Liver (tissue), 9 donors: ENCODE results near the gene POU3F3. TPM values are rescaled to one million over a fixed set of nuclear protein-coding genes. Genes with fewer than 3 reads are reported as not detected.

ENCODE experiments used
- DNase-seq: peaks from one replicate; pipeline ENCODE4 v3.0.0-alpha.2; 2017; ENCODE audit warnings: low spot score
- H3K27ac ChIP-seq, 2 donors: one replicate each; pipeline ENCODE4 v1.7.0; 2013; ENCODE audit warnings: inconsistent platforms in 2 of 2, low read length in 2 of 2, control low read depth in 1 of 2, low read depth in 1 of 2, mild to moderate bottlenecking in 1 of 2
- H3K27me3 ChIP-seq, 4 donors: one replicate each; pipeline versions ENCODE4 v1.6.1 to v1.7.0; 2013; ENCODE audit warnings: low read length in 3 of 4, inconsistent platforms in 1 of 4, mild to moderate bottlenecking in 1 of 4, moderate library complexity in 1 of 4; ENCODE audit not compliant: control insufficient read depth in 4 of 4, insufficient read depth in 4 of 4
- H3K36me3 ChIP-seq, 4 donors: one replicate each; pipeline versions ENCODE4 v1.6.1 to v1.7.0; 2013; ENCODE audit warnings: low read length in 3 of 4, mild to moderate bottlenecking in 3 of 4, low read depth in 1 of 4, moderate library complexity in 1 of 4; ENCODE audit not compliant: control insufficient read depth in 4 of 4, insufficient read depth in 3 of 4
- H3K4me1 ChIP-seq, 4 donors: one replicate each; pipeline versions ENCODE4 v1.6.1 to v1.7.0; 2013; ENCODE audit warnings: low read length in 3 of 4, mild to moderate bottlenecking in 3 of 4, moderate library complexity in 1 of 4; ENCODE audit not compliant: control insufficient read depth in 4 of 4, insufficient read depth in 4 of 4
- H3K4me3 ChIP-seq, 3 donors: one replicate each; pipeline versions ENCODE4 v1.6.1 to v1.7.0; 2013; ENCODE audit warnings: low read length in 3 of 3, control low read depth in 1 of 3, low read depth in 1 of 3, mild to moderate bottlenecking in 1 of 3
- H3K9ac ChIP-seq, 2 donors: one replicate each; pipeline ENCODE4 v1.7.0; 2013; ENCODE audit warnings: low read length in 2 of 2, mild to moderate bottlenecking in 2 of 2, moderate library complexity in 2 of 2, control low read depth in 1 of 2, low read depth in 1 of 2
- H3K9me3 ChIP-seq, 4 donors: one replicate each; pipeline versions ENCODE4 v1.6.1 to v1.7.0; 2013; ENCODE audit warnings: low read length in 3 of 4; ENCODE audit not compliant: control insufficient read depth in 4 of 4
- EGR1 ChIP-seq, 2 donors: IDR thresholded peaks; 2 replicates each; pipeline ENCODE4 v1.6.1; 2016 to 2018; ENCODE audit warnings: antibody characterized with exemption in 2 of 2, low read depth in 2 of 2
- FOXA1 ChIP-seq: IDR thresholded peaks from 2 replicates; pipeline ENCODE4 v1.6.1; 2016; ENCODE audit warnings: antibody characterized with exemption
- FOXA2 ChIP-seq: IDR thresholded peaks from 2 replicates; pipeline ENCODE4 v1.6.1; 2016; ENCODE audit warnings: antibody characterized with exemption
- GABPA ChIP-seq, 2 donors: IDR thresholded peaks in 1 of 2; conservative IDR thresholded peaks in 1 of 2; 2 replicates each; pipeline ENCODE4 v1.6.1; 2016; ENCODE audit warnings: antibody characterized with exemption in 2 of 2, mild to moderate bottlenecking in 1 of 2, moderate library complexity in 1 of 2
- HNF4A ChIP-seq, 2 donors: conservative IDR thresholded peaks; 2 replicates each; pipeline ENCODE4 v1.6.1; 2016; ENCODE audit warnings: antibody characterized with exemption in 2 of 2, mild to moderate bottlenecking in 2 of 2
- HNF4G ChIP-seq: IDR thresholded peaks from 2 replicates; pipeline ENCODE4 v1.6.1; 2016; ENCODE audit warnings: antibody characterized with exemption
- JUND ChIP-seq, 2 donors: IDR thresholded peaks; 2 replicates each; pipeline ENCODE4 v1.6.1; 2016; ENCODE audit warnings: antibody characterized with exemption in 2 of 2
- NR2F2 ChIP-seq: IDR thresholded peaks from 2 replicates; pipeline ENCODE4 v1.6.1; 2016; ENCODE audit warnings: antibody characterized with exemption
- RAD21 ChIP-seq, 2 donors: IDR thresholded peaks; 2 replicates each; pipeline ENCODE4 v1.6.1; 2016; ENCODE audit warnings: antibody characterized with exemption in 2 of 2, mild to moderate bottlenecking in 2 of 2
- RXRA ChIP-seq, 2 donors: IDR thresholded peaks; 2 replicates each; pipeline ENCODE4 v1.6.1; 2017 to 2018; ENCODE audit warnings: antibody characterized with exemption in 2 of 2, mild to moderate bottlenecking in 1 of 2
- SP1 ChIP-seq: IDR thresholded peaks from 2 replicates; pipeline ENCODE4 v1.6.1; 2018; ENCODE audit warnings: antibody characterized with exemption, mild to moderate bottlenecking
- TAF1 ChIP-seq: conservative IDR thresholded peaks from 2 replicates; pipeline ENCODE4 v1.6.1; 2016; ENCODE audit warnings: antibody characterized with exemption, mild to moderate bottlenecking
- YY1 ChIP-seq: IDR thresholded peaks from 2 replicates; pipeline ENCODE4 v1.6.1; 2016; ENCODE audit warnings: antibody characterized with exemption, mild to moderate bottlenecking
- WGBS: extraction: QIAGEN DNeasy Blood & Tissue Kit; methylation state at CpG from one replicate; pipeline ENCODE4 v1.1.7; 2013; 5-methylcytosine and 5-hydroxymethylcytosine counted together
- polyA plus RNA-seq, 2 donors: library from polyadenylated mRNA; stranded (reverse) in 1 of 2; unstranded in 1 of 2; fragments of 200-250 nt in 1 of 2; fragments of >200 nt in 1 of 2; fragmentation: Nextera tagmentation in 1 of 2; extraction: Ambion mirVana in 1 of 2; gene quantifications; one replicate each; pipeline versions ENCODE4 v1.2.1 to v1.2.3, GENCODE V29; 2013 to 2015
- total RNA-seq, 2 donors: library from RNA; depleted of rRNA; stranded (reverse); fragments of >200 nt; gene quantifications; one replicate each; pipeline ENCODE4 v1.2.3, GENCODE V29; 2014
- TF ChIP-seq, protein P1 (sequence below): IDR thresholded peaks from 2 replicates; pipeline ENCODE4 v1.6.1; 2016; ENCODE audit warnings: antibody characterized with exemption, mild to moderate bottlenecking
- TF ChIP-seq, protein P2 (sequence below): IDR thresholded peaks from 2 replicates; pipeline ENCODE4 v1.6.1; 2016; ENCODE audit warnings: antibody characterized with exemption
- TF ChIP-seq, protein P3 (sequence below): fragments of 150-350 bp; IDR thresholded peaks from 2 replicates; pipeline ENCODE4 v1.5.1; 2017; ENCODE audit warnings: improper control_type of control experiment, low read depth, low read length; ENCODE audit not compliant: missing input control
- TF ChIP-seq, protein P4 (sequence below): IDR thresholded peaks from 2 replicates; pipeline ENCODE4 v1.6.1; 2016; ENCODE audit warnings: antibody characterized with exemption
- donor health status: healthy.
- donor health status: healthy.
- donor health status: healthy.
- donor health status: healthy.
- donor health status: healthy.

POU3F3 gene
- total and polyA plus RNA-seq, 4 donors, result not detected

DNA sequence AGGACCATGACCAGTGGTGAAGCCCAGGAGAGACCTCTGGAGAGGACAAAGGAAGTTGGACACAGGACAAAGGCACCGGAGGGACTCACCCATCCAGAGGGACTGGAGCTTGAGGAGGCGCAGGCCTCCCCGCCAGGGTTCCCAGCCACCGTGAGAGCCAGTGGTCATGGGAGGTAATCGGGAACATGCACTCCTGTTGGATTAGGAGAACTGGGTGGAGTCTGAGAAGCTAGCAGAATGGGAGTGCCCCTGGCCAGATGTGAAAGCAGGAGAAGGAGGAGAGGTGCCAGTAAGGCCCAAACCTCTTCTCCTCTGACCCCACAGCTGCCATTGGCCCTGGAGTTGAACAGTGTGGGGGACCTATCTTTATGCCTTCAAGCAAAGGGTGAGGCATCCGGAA, 20.3 kb downstream of the POU3F3 start:
- Histone ChIP-seq H3K9me3 (no peaks in the 10 kb centered on the region), H3K4me3 (no peak overlapping the region), H3K27ac (no peak overlapping the region), H3K36me3 (no peaks in the 10 kb centered on the region), H3K27me3 (peaks cover 0 to 17% (median 6%) of the 10 kb centered on the region in 4 donors), H3K4me1 (peaks cover 3 to 17% (median 12%) of the 10 kb centered on the region in 4 donors), H3K9ac (no peak overlapping the region)
- TF ChIP-seq, protein P1, sequence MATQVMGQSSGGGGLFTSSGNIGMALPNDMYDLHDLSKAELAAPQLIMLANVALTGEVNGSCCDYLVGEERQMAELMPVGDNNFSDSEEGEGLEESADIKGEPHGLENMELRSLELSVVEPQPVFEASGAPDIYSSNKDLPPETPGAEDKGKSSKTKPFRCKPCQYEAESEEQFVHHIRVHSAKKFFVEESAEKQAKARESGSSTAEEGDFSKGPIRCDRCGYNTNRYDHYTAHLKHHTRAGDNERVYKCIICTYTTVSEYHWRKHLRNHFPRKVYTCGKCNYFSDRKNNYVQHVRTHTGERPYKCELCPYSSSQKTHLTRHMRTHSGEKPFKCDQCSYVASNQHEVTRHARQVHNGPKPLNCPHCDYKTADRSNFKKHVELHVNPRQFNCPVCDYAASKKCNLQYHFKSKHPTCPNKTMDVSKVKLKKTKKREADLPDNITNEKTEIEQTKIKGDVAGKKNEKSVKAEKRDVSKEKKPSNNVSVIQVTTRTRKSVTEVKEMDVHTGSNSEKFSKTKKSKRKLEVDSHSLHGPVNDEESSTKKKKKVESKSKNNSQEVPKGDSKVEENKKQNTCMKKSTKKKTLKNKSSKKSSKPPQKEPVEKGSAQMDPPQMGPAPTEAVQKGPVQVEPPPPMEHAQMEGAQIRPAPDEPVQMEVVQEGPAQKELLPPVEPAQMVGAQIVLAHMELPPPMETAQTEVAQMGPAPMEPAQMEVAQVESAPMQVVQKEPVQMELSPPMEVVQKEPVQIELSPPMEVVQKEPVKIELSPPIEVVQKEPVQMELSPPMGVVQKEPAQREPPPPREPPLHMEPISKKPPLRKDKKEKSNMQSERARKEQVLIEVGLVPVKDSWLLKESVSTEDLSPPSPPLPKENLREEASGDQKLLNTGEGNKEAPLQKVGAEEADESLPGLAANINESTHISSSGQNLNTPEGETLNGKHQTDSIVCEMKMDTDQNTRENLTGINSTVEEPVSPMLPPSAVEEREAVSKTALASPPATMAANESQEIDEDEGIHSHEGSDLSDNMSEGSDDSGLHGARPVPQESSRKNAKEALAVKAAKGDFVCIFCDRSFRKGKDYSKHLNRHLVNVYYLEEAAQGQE, result no peak
- no peak for TF ChIP-seq RAD21 (IDR thresholded peaks at IDR 0.05)
- TF ChIP-seq YY1, result no peak
- TF ChIP-seq, protein P2, sequence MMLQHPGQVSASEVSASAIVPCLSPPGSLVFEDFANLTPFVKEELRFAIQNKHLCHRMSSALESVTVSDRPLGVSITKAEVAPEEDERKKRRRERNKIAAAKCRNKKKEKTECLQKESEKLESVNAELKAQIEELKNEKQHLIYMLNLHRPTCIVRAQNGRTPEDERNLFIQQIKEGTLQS, result no peak
- TF ChIP-seq TAF1, result no peak
- no peak for TF ChIP-seq NR2F2
- TF ChIP-seq EGR1 (IDR thresholded peaks at IDR 0.05; ENCODE audit: low read depth in 2 of 2), result no peak
- no peak for TF ChIP-seq GABPA (IDR thresholded peaks at IDR 0.05 in 1 of 2, conservative IDR thresholded peaks at IDR 0.05 in 1 of 2)
- TF ChIP-seq RXRA (IDR thresholded peaks at IDR 0.05), result no peak
- no peak for TF ChIP-seq FOXA2
- TF ChIP-seq, protein P3, sequence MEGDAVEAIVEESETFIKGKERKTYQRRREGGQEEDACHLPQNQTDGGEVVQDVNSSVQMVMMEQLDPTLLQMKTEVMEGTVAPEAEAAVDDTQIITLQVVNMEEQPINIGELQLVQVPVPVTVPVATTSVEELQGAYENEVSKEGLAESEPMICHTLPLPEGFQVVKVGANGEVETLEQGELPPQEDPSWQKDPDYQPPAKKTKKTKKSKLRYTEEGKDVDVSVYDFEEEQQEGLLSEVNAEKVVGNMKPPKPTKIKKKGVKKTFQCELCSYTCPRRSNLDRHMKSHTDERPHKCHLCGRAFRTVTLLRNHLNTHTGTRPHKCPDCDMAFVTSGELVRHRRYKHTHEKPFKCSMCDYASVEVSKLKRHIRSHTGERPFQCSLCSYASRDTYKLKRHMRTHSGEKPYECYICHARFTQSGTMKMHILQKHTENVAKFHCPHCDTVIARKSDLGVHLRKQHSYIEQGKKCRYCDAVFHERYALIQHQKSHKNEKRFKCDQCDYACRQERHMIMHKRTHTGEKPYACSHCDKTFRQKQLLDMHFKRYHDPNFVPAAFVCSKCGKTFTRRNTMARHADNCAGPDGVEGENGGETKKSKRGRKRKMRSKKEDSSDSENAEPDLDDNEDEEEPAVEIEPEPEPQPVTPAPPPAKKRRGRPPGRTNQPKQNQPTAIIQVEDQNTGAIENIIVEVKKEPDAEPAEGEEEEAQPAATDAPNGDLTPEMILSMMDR, result no peak
- TF ChIP-seq SP1, result no peak
- TF ChIP-seq JUND (IDR thresholded peaks at IDR 0.05), result no peak
- no peak for DNase-seq
- 75% methylated on average over 6 of the region's 6 CpGs for WGBS

DNA sequence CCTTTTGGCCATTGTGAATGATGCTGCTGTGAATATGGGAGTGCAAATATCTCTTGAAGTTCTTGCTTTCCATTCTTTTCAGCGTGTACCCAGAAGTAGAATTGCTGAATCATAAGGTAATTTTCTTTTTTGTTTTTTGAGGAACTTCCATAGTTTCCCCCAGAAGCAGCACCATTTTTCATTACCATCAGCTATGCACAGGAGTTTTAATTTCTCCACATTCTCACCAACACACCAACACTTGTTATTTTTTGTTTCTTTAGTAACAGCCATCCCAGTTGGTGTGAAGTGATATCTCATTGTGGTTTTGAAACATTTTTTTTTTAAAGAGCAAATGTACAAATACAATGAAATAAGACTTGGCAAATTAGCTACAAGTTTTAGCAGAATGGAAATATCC, 21.3 kb downstream of the POU3F3 start:
- H3K27me3 ChIP-seq, result peaks cover 0 to 16% (median 8%) of the 10 kb centered on the region in 4 donors
- no peak overlapping the region for H3K27ac ChIP-seq
- H3K36me3 ChIP-seq, result no peaks in the 10 kb centered on the region
- H3K9me3 ChIP-seq, result no peaks in the 10 kb centered on the region
- H3K4me3 ChIP-seq, result no peak overlapping the region
- no peak for DNase-seq
- peaks cover 3 to 17% (median 12%) of the 10 kb centered on the region in 4 donors for H3K4me1 ChIP-seq
- H3K9ac ChIP-seq, result no peak overlapping the region
- TF ChIP-seq FOXA1 (no peak), GABPA (IDR thresholded peaks at IDR 0.05 in 1 of 2, conservative IDR thresholded peaks at IDR 0.05 in 1 of 2) (no peak), TAF1 (no peak), HNF4G (no peak), HNF4A (conservative IDR thresholded peaks at IDR 0.05) (no peak), YY1 (no peak), JUND (IDR thresholded peaks at IDR 0.05) (no peak), NR2F2 (no peak), RXRA (IDR thresholded peaks at IDR 0.05) (no peak)
- TF ChIP-seq, protein P4, sequence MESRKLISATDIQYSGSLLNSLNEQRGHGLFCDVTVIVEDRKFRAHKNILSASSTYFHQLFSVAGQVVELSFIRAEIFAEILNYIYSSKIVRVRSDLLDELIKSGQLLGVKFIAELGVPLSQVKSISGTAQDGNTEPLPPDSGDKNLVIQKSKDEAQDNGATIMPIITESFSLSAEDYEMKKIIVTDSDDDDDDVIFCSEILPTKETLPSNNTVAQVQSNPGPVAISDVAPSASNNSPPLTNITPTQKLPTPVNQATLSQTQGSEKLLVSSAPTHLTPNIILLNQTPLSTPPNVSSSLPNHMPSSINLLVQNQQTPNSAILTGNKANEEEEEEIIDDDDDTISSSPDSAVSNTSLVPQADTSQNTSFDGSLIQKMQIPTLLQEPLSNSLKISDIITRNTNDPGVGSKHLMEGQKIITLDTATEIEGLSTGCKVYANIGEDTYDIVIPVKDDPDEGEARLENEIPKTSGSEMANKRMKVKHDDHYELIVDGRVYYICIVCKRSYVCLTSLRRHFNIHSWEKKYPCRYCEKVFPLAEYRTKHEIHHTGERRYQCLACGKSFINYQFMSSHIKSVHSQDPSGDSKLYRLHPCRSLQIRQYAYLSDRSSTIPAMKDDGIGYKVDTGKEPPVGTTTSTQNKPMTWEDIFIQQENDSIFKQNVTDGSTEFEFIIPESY, result no peak
- TF ChIP-seq, protein P1, result no peak
- TF ChIP-seq, protein P2, result no peak
- 64% methylated on average over 1 of the region's 1 CpG for WGBS
